ENCODE data around the gene AP4B1.

The AP4B1 gene

DNA sequence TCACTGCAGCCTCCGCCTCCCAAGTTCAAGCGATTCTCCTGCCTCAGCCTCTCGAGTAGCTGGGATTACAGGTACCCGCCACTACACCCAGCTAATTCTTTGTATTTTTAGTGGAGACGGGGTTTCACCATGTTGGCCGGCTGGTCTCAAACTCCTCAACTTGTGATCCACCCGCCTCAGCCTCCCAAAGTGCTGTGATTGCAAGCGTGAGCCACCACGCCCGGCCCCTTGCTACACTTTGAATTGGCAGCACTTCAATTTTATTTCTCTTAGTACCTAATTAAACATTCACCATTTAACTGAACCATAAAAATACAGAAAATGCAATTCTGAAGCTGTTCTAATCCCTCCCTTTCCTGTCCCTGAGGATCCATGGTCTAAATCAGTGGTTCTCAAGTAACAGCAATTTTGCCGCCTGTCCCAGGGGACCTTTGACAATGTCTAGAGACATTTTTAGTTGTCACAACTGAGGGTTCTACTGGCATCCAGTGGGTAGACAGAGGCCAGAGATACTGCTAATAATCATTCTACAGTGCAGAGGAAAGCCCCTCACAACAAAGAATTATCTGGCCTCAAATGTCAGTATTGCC lies 12.9 kb downstream of the AP4B1 start:
- Histone ChIP-seq H3K36me3 (peaks cover 16% of the 10 kb centered on the region), H3K27ac (peak overlapping the region; percentile 33), H3K4me1 (ENCODE audit: control insufficient read depth in 1 of 2, insufficient read depth in 1 of 2, low read depth in 1 of 2, low read length in 1 of 2) (peaks cover 16 to 44% of the 10 kb centered on the region in 2 experiments), H3K9me3 (no peaks in the 10 kb centered on the region), H3K27me3 (no peaks in the 10 kb centered on the region), H3K4me3 (ENCODE audit: low read depth in 1 of 2, low read length in 1 of 2) (no peak overlapping the region)
- TF ChIP-seq, protein P1, sequence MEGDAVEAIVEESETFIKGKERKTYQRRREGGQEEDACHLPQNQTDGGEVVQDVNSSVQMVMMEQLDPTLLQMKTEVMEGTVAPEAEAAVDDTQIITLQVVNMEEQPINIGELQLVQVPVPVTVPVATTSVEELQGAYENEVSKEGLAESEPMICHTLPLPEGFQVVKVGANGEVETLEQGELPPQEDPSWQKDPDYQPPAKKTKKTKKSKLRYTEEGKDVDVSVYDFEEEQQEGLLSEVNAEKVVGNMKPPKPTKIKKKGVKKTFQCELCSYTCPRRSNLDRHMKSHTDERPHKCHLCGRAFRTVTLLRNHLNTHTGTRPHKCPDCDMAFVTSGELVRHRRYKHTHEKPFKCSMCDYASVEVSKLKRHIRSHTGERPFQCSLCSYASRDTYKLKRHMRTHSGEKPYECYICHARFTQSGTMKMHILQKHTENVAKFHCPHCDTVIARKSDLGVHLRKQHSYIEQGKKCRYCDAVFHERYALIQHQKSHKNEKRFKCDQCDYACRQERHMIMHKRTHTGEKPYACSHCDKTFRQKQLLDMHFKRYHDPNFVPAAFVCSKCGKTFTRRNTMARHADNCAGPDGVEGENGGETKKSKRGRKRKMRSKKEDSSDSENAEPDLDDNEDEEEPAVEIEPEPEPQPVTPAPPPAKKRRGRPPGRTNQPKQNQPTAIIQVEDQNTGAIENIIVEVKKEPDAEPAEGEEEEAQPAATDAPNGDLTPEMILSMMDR (IDR thresholded peaks at IDR 0.05): no peak

DNA sequence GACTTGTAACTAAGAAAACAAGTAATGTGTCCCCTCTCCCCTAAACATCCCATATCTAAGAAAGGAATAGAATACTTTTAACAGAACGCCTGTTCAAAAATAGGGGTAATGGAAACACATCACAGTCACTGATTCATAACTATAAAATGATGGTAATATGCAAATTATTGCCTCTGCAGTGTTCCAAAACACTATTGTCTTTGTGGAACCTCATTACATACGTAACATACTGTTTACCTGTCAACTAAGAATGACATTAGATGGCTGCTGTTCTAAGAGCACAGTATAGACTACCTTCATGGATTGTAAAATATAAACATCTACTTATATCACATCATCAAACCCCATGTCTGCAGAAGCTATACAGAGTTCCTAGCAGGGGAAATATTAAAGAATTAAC lies 13.8 kb downstream of the AP4B1 start:
- Histone ChIP-seq H3K27ac (no peak overlapping the region), H3K4me3 (ENCODE audit: low read depth in 1 of 2, low read length in 1 of 2) (no peak overlapping the region), H3K27me3 (no peaks in the 10 kb centered on the region), H3K9me3 (no peaks in the 10 kb centered on the region), H3K36me3 (peaks cover 13% of the 10 kb centered on the region), H3K4me1 (ENCODE audit: control insufficient read depth in 1 of 2, insufficient read depth in 1 of 2, low read depth in 1 of 2, low read length in 1 of 2) (peaks cover 26 to 47% of the 10 kb centered on the region in 2 experiments)
- TF ChIP-seq, protein P1 (IDR thresholded peaks at IDR 0.05): no peak

DNA sequence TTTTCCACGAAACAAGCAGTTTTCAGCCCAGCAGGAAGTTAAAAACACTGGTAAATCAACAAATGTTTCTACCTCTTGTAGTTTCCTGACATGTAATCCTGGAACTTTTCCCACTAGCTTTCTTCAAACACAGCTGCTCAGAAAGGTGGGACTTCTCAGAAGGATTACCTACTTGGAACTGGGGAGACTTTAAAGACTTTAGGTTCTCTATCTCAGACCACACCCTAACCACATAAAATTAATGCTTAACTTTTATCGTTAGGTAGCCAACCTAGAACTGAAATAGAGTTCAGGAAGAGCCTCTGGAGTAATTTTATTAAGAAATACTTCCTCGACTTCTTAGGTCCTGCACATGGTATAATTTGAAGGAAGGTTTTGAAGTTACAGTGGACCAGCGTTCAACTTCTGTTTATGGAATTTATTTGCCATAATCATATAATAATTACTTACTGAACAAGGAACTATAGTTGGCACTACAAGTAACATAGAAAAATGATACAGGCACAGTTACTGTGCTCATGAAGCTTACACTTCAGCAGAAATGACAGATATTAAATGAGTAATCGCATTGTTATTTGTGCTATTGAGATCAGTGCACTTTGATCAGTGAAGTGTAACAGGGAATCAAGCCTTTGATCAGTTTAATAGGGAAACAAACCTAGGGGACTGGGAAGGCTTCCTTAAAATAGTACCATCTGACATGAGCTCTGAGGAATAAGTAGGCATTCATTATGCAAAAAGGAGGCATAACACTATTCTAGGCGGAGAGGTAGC lies 17.0 kb downstream of the AP4B1 start, which contains the start of gene BCL2L15:
Gene BCL2L15 (minus strand): TSS at position 180 of the 774 bp plus-strand sequence. CDS start 206 bp downstream, outside the sequence.
- Histone ChIP-seq H3K27ac (peak within 1 kb of the TSS; percentile 83), H3K36me3 (no peaks in the 10 kb centered on the region), H3K4me1 (ENCODE audit: control insufficient read depth in 1 of 2, insufficient read depth in 1 of 2, low read depth in 1 of 2, low read length in 1 of 2) (peaks cover 49 to 74% of the 10 kb centered on the region in 2 experiments), H3K9me3 (no peaks in the 10 kb centered on the region), H3K27me3 (no peaks in the 10 kb centered on the region), H3K4me3 (ENCODE audit: low read depth in 1 of 2, low read length in 1 of 2) (peak within 1 kb of the TSS; percentile 6 to 44)
- TF ChIP-seq, protein P1 (IDR thresholded peaks at IDR 0.05): no peak

DNA sequence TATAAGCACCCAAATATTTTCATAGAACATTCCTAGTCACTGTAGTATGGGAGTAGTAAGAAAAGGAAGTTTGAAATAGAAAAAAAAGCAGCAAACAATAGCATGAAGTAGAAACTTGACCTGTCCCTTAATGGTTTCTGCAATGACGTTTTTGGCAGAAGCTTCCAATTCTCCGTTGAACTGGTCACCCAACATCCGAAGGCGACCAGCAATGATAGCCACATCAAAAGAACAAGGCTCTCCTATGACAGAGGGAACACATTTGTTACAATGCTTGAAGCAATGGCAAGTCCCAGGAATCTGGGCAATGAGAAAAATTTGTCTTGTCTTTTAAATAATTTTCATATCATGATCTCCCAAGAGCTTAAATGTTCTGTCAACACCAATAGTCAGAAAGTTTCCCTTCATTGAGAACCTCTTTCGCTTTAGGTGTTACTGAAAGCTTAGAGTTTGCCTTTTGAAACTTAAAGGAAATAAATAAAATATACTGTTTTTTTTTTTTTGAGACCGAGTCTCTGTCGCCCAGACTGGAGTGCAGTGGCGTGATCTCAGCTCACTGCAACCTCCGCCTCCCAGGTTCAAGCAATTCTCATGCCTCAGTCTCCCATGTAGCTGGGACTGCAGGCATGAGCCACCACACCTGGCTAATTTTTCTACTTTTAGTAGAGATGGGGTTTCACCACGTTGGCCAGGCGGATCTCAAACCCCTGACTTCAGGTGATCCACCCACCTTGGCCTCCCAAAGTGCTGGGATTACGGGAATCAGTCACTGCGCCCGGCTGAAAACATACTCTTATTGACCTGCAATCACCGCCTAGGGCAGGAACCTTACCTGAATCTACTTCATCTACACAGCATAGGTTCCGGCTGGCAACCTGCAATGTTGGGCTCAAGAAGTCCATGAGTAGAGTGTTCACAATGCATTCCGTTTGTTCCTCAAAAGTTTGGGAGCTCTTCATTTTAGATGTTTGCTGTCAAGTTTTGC lies 17.9 kb downstream of the AP4B1 start:
- Histone ChIP-seq H3K9me3 (no peaks in the 10 kb centered on the region), H3K4me1 (ENCODE audit: control insufficient read depth in 1 of 2, insufficient read depth in 1 of 2, low read depth in 1 of 2, low read length in 1 of 2) (peaks cover 50 to 74% of the 10 kb centered on the region in 2 experiments), H3K27me3 (no peaks in the 10 kb centered on the region), H3K27ac (peak overlapping the region; percentile 83), H3K4me3 (ENCODE audit: low read depth in 1 of 2, low read length in 1 of 2) (peak overlapping the region; percentile 6 to 44), H3K36me3 (no peaks in the 10 kb centered on the region)
- TF ChIP-seq, protein P1 (IDR thresholded peaks at IDR 0.05): no peak

DNA sequence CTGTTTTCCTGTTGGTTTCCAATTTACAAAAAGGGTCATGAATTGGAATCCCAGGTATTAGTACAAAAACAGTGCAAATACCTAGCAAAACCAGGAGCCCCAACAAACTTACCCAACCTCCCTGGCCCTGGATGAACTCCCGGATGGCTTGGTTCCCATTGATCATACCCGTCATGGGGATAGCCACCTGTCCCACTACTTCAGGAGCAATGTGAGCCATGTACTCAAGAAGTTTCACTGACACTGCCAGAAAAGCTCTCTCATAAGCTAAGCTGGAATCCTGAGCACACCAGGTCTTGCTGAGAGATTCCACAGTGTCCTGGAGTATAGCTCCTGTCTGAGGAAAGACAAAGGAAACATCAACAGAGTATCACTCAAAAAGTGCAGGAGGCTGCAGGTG lies 22.9 kb downstream of the AP4B1 start:
- Histone ChIP-seq H3K27me3 (no peaks in the 10 kb centered on the region), H3K4me1 (ENCODE audit: control insufficient read depth in 1 of 2, insufficient read depth in 1 of 2, low read depth in 1 of 2, low read length in 1 of 2) (peaks cover 34 to 59% of the 10 kb centered on the region in 2 experiments), H3K9me3 (no peaks in the 10 kb centered on the region), H3K4me3 (ENCODE audit: low read depth in 1 of 2, low read length in 1 of 2) (no peak overlapping the region), H3K27ac (peak overlapping the region; percentile 83), H3K36me3 (no peaks in the 10 kb centered on the region)
- TF ChIP-seq, protein P1 (IDR thresholded peaks at IDR 0.05): no peak
